HepG2 (cell line): ENCODE results near the gene OGFOD3. TPM values are rescaled to one million over a fixed set of nuclear protein-coding genes. Genes with fewer than 3 reads are reported as not detected.

Experiments used
- ARID4A ChIP-seq: sonication (generic); formaldehyde crosslinking; IDR thresholded peaks from 2 replicates; pipeline ENCODE4 v1.5.0; 2020; ENCODE audit warnings: mild to moderate bottlenecking, missing genetic modification reagents, borderline replicate concordance
- DMAP1 ChIP-seq: IDR thresholded peaks from 2 replicates; pipeline ENCODE4 v1.6.1; 2016
- DNMT1 ChIP-seq: sonication (generic); formaldehyde crosslinking; IDR thresholded peaks from 2 replicates; pipeline ENCODE4 v1.5.1; 2020; ENCODE audit warnings: mild to moderate bottlenecking, missing genetic modification reagents
- HOXA5 ChIP-seq: sonication (generic); formaldehyde crosslinking; IDR thresholded peaks from 2 replicates; pipeline ENCODE4 v1.4.0; 2020; ENCODE audit warnings: missing genetic modification reagents
- KAT2B ChIP-seq: fragments of 150-350 bp; IDR thresholded peaks from 2 replicates; pipeline ENCODE4 v1.6.1; 2014; ENCODE audit warnings: low read depth, low read length, borderline replicate concordance
- PAF1 ChIP-seq: IDR thresholded peaks from 2 replicates; pipeline ENCODE4 v1.6.1; 2016; ENCODE audit warnings: missing genetic modification reagents, missing compliant biosample characterization
- SALL1 ChIP-seq: sonication (generic); formaldehyde crosslinking; IDR thresholded peaks from 2 replicates; pipeline ENCODE4 v1.8.0; 2022; ENCODE audit warnings: mild to moderate bottlenecking, missing genetic modification reagents
- TBX3 ChIP-seq: fragments of 450-650 bp; IDR thresholded peaks from 2 replicates; pipeline ENCODE4 v1.6.1; 2017; ENCODE audit warnings: antibody characterized with exemption, mild to moderate bottlenecking, inconsistent platforms, borderline replicate concordance
- ZNF230 ChIP-seq: sonication (generic); formaldehyde crosslinking; IDR thresholded peaks from 2 replicates; pipeline ENCODE4 v1.4.0; 2020; ENCODE audit warnings: mild to moderate bottlenecking, missing genetic modification reagents
- ZNF577 ChIP-seq: sonication (generic); formaldehyde crosslinking; IDR thresholded peaks from 2 replicates; pipeline ENCODE4 v1.4.0; 2020; ENCODE audit warnings: mild to moderate bottlenecking, low read depth, missing genetic modification reagents, borderline replicate concordance
- ZNF790 ChIP-seq: sonication (generic); formaldehyde crosslinking; IDR thresholded peaks from 2 replicates; pipeline ENCODE4 v1.8.0; 2022; ENCODE audit warnings: missing genetic modification reagents, mild to moderate bottlenecking, borderline replicate concordance
- polyA plus RNA-seq, 8 experiments: library from polyadenylated mRNA; depleted of rRNA in 3 of 8; stranded (reverse) in 7 of 8; unstranded in 1 of 8; fragments of >200 nt; fragmentation: Illumina TruSeq in 4 of 8; extraction: Trizol in 4 of 8; gene quantifications; 2 replicates each; pipeline versions ENCODE4 v1.2.1 to v1.2.3, GENCODE V29; 2011 to 2016; ENCODE audit warnings: low read depth in 4 of 8, missing spikeins in 1 of 8, mixed read lengths in 1 of 8; ENCODE audit not compliant: insufficient read depth in 1 of 8
- total RNA-seq, 5 experiments: library from RNA; depleted of rRNA; stranded (reverse); fragments of >200 nt; fragmentation: Illumina TruSeq; extraction: Trizol; gene quantifications; 2 replicates each; pipeline ENCODE4 v1.2.3, GENCODE V29; 2016; ENCODE audit warnings: low read depth in 1 of 5
- TF ChIP-seq, protein P1 (sequence below): sonication (generic); formaldehyde crosslinking; IDR thresholded peaks from 2 replicates; pipeline ENCODE4 v1.4.0; 2020; ENCODE audit warnings: missing genetic modification reagents
- TF ChIP-seq, protein P2 (sequence below): sonication (generic); formaldehyde crosslinking; IDR thresholded peaks from 2 replicates; pipeline ENCODE4 v1.5.1; 2020; ENCODE audit warnings: missing genetic modification reagents, mild to moderate bottlenecking, borderline replicate concordance
- TF ChIP-seq, protein P3 (sequence below): sonication (generic); formaldehyde crosslinking; IDR thresholded peaks from 2 replicates; pipeline ENCODE4 v1.4.0; 2020; ENCODE audit warnings: missing genetic modification reagents, borderline replicate concordance

Gene OGFOD3
- total and polyA plus RNA-seq, 2 of the 13 experiments (the other 11 are each of a cell fraction or from before 2014, with no cell fraction given): 40.0 to 42.1 TPM

GRCh38 chr17:82384730-82385481 is 33.5 kb downstream of the OGFOD3 start (continued):
- TF ChIP-seq, protein P1, sequence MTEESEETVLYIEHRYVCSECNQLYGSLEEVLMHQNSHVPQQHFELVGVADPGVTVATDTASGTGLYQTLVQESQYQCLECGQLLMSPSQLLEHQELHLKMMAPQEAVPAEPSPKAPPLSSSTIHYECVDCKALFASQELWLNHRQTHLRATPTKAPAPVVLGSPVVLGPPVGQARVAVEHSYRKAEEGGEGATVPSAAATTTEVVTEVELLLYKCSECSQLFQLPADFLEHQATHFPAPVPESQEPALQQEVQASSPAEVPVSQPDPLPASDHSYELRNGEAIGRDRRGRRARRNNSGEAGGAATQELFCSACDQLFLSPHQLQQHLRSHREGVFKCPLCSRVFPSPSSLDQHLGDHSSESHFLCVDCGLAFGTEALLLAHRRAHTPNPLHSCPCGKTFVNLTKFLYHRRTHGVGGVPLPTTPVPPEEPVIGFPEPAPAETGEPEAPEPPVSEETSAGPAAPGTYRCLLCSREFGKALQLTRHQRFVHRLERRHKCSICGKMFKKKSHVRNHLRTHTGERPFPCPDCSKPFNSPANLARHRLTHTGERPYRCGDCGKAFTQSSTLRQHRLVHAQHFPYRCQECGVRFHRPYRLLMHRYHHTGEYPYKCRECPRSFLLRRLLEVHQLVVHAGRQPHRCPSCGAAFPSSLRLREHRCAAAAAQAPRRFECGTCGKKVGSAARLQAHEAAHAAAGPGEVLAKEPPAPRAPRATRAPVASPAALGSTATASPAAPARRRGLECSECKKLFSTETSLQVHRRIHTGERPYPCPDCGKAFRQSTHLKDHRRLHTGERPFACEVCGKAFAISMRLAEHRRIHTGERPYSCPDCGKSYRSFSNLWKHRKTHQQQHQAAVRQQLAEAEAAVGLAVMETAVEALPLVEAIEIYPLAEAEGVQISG (CRISPR knock-in tag): peak; percentile 90
- TF ChIP-seq TBX3 (no peak; the same call in 1 of the 2 replicates), ZNF577 (CRISPR knock-in tag) (no peak), ARID4A (CRISPR knock-in tag) (peak; percentile 57; the same call in 1 of the 2 replicates), KAT2B (no peak), PAF1 (CRISPR knock-in tag) (no peak), ZNF790 (CRISPR knock-in tag) (no peak), ZNF230 (CRISPR knock-in tag) (0 out of 2 replicates have a peak, but pooled peaks have one; percentile 55), DNMT1 (CRISPR knock-in tag) (peak; percentile 78), HOXA5 (CRISPR knock-in tag) (peak; percentile 8; the same call in 1 of the 2 replicates), DMAP1 (CRISPR knock-in tag) (peak; percentile 31; the same call in 1 of the 2 replicates), SALL1 (CRISPR knock-in tag) (peak; percentile 66; the same call in 1 of the 2 replicates)
- TF ChIP-seq, protein P2, sequence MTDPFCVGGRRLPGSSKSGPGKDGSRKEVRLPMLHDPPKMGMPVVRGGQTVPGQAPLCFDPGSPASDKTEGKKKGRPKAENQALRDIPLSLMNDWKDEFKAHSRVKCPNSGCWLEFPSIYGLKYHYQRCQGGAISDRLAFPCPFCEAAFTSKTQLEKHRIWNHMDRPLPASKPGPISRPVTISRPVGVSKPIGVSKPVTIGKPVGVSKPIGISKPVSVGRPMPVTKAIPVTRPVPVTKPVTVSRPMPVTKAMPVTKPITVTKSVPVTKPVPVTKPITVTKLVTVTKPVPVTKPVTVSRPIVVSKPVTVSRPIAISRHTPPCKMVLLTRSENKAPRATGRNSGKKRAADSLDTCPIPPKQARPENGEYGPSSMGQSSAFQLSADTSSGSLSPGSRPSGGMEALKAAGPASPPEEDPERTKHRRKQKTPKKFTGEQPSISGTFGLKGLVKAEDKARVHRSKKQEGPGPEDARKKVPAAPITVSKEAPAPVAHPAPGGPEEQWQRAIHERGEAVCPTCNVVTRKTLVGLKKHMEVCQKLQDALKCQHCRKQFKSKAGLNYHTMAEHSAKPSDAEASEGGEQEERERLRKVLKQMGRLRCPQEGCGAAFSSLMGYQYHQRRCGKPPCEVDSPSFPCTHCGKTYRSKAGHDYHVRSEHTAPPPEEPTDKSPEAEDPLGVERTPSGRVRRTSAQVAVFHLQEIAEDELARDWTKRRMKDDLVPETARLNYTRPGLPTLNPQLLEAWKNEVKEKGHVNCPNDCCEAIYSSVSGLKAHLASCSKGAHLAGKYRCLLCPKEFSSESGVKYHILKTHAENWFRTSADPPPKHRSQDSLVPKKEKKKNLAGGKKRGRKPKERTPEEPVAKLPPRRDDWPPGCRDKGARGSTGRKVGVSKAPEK: no peak
- TF ChIP-seq, protein P3, sequence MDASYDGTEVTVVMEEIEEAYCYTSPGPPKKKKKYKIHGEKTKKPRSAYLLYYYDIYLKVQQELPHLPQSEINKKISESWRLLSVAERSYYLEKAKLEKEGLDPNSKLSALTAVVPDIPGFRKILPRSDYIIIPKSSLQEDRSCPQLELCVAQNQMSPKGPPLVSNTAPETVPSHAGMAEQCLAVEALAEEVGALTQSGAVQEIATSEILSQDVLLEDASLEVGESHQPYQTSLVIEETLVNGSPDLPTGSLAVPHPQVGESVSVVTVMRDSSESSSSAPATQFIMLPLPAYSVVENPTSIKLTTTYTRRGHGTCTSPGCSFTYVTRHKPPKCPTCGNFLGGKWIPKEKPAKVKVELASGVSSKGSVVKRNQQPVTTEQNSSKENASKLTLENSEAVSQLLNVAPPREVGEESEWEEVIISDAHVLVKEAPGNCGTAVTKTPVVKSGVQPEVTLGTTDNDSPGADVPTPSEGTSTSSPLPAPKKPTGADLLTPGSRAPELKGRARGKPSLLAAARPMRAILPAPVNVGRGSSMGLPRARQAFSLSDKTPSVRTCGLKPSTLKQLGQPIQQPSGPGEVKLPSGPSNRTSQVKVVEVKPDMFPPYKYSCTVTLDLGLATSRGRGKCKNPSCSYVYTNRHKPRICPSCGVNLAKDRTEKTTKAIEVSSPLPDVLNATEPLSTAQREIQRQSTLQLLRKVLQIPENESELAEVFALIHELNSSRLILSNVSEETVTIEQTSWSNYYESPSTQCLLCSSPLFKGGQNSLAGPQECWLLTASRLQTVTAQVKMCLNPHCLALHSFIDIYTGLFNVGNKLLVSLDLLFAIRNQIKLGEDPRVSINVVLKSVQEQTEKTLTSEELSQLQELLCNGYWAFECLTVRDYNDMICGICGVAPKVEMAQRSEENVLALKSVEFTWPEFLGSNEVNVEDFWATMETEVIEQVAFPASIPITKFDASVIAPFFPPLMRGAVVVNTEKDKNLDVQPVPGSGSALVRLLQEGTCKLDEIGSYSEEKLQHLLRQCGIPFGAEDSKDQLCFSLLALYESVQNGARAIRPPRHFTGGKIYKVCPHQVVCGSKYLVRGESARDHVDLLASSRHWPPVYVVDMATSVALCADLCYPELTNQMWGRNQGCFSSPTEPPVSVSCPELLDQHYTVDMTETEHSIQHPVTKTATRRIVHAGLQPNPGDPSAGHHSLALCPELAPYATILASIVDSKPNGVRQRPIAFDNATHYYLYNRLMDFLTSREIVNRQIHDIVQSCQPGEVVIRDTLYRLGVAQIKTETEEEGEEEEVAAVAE (CRISPR knock-in tag): no peak
